ENCODE data around the gene INAFM1.

The INAFM1 gene

DNA sequence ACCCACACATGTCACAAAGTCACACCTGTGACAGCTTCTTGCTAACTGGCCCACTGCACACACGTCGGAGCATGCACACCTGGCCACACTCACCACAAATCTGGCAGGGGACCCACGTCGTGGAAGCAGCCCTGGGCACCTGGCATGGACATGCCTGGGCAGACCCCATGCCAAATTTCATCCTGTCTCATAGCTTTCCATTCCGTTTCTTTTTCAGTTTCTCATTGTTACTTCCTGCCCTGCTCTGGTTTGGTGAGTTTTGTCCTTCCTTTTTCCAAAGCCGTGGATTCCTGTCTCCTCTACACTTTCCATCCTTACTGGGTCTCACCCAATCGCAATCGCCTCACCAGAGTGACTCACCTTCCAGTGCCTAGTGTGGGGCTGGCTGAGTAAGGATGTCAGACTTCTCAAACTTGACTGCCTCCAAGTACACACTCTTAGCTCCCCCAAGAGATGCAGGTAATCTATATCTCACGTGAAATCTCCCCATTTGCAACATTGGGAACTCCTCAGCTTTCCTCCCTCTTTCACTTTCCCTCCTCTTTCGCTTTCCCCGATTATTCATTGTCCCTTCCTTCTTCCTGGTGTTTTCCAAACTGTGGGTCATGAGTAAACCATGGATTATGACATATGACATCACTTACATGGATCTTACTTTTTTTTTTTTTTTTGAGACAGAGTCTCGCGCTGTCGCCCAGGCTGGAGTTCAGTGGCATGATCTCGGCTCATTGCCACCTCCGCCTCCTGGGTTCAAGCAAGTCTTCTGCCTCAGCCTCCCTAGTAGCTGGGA, 42.1 kb upstream of the INAFM1 start:
- TF ChIP-seq CEBPB (IDR thresholded peaks at IDR 0.05) (no peak), TCF12 (IDR thresholded peaks at IDR 0.05; ENCODE audit: low read depth) (no peak), EGR1 (IDR thresholded peaks at IDR 0.05) (no peak), TEAD4 (IDR thresholded peaks at IDR 0.05) (no peak), NFIC (IDR thresholded peaks at IDR 0.05) (no peak), EP300 (IDR thresholded peaks at IDR 0.05; ENCODE audit: borderline replicate concordance) (no peak), CREB1 (IDR thresholded peaks at IDR 0.05; ENCODE audit: low read depth) (no peak), TAF1 (IDR thresholded peaks at IDR 0.05; ENCODE audit: low read depth) (no peak), ZBTB7A (IDR thresholded peaks at IDR 0.05; ENCODE audit: low read depth) (no peak), YY1 (IDR thresholded peaks at IDR 0.05; ENCODE audit: low read depth) (no peak), FOXM1 (IDR thresholded peaks at IDR 0.05; ENCODE audit: borderline replicate concordance, low read depth) (no peak), RAD21 (IDR thresholded peaks at IDR 0.05; ENCODE audit: low read depth) (no peak)
- TF ChIP-seq, protein P1, sequence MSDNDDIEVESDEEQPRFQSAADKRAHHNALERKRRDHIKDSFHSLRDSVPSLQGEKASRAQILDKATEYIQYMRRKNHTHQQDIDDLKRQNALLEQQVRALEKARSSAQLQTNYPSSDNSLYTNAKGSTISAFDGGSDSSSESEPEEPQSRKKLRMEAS (IDR thresholded peaks at IDR 0.05): no peak
- TF ChIP-seq, protein P2, sequence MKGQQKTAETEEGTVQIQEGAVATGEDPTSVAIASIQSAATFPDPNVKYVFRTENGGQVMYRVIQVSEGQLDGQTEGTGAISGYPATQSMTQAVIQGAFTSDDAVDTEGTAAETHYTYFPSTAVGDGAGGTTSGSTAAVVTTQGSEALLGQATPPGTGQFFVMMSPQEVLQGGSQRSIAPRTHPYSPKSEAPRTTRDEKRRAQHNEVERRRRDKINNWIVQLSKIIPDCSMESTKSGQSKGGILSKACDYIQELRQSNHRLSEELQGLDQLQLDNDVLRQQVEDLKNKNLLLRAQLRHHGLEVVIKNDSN (IDR thresholded peaks at IDR 0.05): no peak
- TF ChIP-seq, protein P3, sequence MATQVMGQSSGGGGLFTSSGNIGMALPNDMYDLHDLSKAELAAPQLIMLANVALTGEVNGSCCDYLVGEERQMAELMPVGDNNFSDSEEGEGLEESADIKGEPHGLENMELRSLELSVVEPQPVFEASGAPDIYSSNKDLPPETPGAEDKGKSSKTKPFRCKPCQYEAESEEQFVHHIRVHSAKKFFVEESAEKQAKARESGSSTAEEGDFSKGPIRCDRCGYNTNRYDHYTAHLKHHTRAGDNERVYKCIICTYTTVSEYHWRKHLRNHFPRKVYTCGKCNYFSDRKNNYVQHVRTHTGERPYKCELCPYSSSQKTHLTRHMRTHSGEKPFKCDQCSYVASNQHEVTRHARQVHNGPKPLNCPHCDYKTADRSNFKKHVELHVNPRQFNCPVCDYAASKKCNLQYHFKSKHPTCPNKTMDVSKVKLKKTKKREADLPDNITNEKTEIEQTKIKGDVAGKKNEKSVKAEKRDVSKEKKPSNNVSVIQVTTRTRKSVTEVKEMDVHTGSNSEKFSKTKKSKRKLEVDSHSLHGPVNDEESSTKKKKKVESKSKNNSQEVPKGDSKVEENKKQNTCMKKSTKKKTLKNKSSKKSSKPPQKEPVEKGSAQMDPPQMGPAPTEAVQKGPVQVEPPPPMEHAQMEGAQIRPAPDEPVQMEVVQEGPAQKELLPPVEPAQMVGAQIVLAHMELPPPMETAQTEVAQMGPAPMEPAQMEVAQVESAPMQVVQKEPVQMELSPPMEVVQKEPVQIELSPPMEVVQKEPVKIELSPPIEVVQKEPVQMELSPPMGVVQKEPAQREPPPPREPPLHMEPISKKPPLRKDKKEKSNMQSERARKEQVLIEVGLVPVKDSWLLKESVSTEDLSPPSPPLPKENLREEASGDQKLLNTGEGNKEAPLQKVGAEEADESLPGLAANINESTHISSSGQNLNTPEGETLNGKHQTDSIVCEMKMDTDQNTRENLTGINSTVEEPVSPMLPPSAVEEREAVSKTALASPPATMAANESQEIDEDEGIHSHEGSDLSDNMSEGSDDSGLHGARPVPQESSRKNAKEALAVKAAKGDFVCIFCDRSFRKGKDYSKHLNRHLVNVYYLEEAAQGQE (IDR thresholded peaks at IDR 0.05; ENCODE audit: low read depth): no peak

DNA sequence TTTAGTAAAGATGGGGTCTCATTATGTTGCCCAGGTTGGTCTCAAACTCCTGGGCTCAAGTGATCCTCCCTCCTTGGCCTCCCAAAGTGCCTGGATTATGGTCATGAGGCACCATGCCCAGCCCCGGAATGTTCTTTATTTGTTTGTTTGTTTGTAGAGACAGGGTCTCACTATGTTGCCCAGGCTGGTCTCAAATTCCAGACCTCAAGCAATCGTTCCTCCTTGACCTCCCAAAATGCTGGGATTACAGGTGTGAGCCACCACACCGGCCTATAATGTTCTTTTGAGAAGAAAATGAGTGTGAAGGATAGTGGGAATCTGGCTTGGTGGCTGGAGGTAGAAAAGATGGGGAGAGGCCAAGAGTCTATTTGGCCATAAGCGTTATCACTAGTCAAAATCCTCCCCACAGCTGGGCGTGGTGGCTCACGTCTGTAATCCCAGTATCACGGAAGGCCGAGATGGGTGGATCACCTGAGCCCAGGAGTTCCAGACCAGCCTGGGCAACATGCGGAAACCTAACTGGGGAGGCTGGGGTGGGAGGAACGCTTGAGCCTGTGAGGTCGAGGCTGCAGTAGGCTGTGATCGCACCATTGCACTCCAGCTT, 38.5 kb upstream of the INAFM1 start:
- TF ChIP-seq, protein P1 (IDR thresholded peaks at IDR 0.05): no peak
- no peak for TF ChIP-seq RAD21 (IDR thresholded peaks at IDR 0.05; ENCODE audit: low read depth)
- TF ChIP-seq, protein P3 (IDR thresholded peaks at IDR 0.05; ENCODE audit: low read depth): no peak
- TF ChIP-seq YY1 (IDR thresholded peaks at IDR 0.05; ENCODE audit: low read depth): no peak
- TF ChIP-seq CEBPB (IDR thresholded peaks at IDR 0.05): no peak

DNA sequence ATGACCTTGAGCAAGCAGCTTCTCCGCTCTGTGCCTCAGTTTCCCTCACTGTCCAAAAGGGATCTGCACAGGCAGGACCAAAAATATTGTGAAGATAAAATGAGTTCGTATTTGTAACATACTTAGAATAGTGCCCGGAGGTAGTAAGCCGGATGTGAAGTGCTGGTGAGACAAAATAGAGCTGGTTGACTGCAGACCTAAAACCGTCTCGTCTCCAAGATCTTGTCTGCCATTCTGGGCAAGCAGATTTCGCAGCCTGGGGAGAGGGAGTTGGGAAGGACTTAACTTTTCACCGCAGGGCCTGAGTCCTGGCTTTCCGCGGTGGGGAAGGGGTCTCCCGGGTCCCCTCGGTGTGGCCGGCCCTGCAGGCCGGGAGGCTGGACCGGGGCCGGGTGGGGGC, 35.5 kb upstream of the INAFM1 start:
- TF ChIP-seq EP300 (IDR thresholded peaks at IDR 0.05; ENCODE audit: borderline replicate concordance): no peak
- no peak for TF ChIP-seq ZBTB7A (IDR thresholded peaks at IDR 0.05; ENCODE audit: low read depth)
- TF ChIP-seq FOXM1 (IDR thresholded peaks at IDR 0.05; ENCODE audit: borderline replicate concordance, low read depth): no peak
- TF ChIP-seq CREB1 (IDR thresholded peaks at IDR 0.05; ENCODE audit: low read depth): no peak
- TF ChIP-seq, protein P2 (IDR thresholded peaks at IDR 0.05): no peak
- TF ChIP-seq CEBPB (IDR thresholded peaks at IDR 0.05): no peak
- TF ChIP-seq TAF1 (IDR thresholded peaks at IDR 0.05; ENCODE audit: low read depth): no peak
- TF ChIP-seq TEAD4 (IDR thresholded peaks at IDR 0.05): no peak
- TF ChIP-seq, protein P3 (IDR thresholded peaks at IDR 0.05; ENCODE audit: low read depth): no peak
- TF ChIP-seq NFIC (IDR thresholded peaks at IDR 0.05): no peak
- no peak for TF ChIP-seq RAD21 (IDR thresholded peaks at IDR 0.05; ENCODE audit: low read depth)
- TF ChIP-seq TCF12 (IDR thresholded peaks at IDR 0.05; ENCODE audit: low read depth): no peak
- no peak for TF ChIP-seq EGR1 (IDR thresholded peaks at IDR 0.05)
- TF ChIP-seq, protein P1 (IDR thresholded peaks at IDR 0.05): no peak
- no peak for TF ChIP-seq YY1 (IDR thresholded peaks at IDR 0.05; ENCODE audit: low read depth)

All from Ishikawa (cell line).